HepG2 (cell line): ENCODE measurements around the gene SIT1. TPM values are rescaled to one million over a fixed set of nuclear protein-coding genes. Genes with fewer than 3 reads are reported as not detected.
A peak's percentile ranks its signal among the peaks of the same experiment; 100 is the strongest.

ENCODE experiments used
- ARNTL ChIP-seq: sonication (generic); formaldehyde crosslinking; IDR thresholded peaks from 2 replicates; pipeline ENCODE4 v1.4.0; 2020; ENCODE audit warnings: mild to moderate bottlenecking, missing genetic modification reagents
- ATF7-NPFF ChIP-seq: sonication (generic); formaldehyde crosslinking; IDR thresholded peaks from 2 replicates; pipeline ENCODE4 v1.8.1; 2023; ENCODE audit warnings: mild to moderate bottlenecking, low read depth, missing genetic modification reagents, moderate library complexity
- ELF1 ChIP-seq: sonication (generic); formaldehyde crosslinking; IDR thresholded peaks from 2 replicates; pipeline ENCODE4 v1.4.0; 2020; ENCODE audit warnings: missing genetic modification reagents
- HOMEZ ChIP-seq: IDR thresholded peaks from 2 replicates; pipeline ENCODE4 v1.6.1; 2016; ENCODE audit warnings: low read depth
- KAT7 ChIP-seq: IDR thresholded peaks from 2 replicates; pipeline ENCODE4 v1.6.1; 2018; ENCODE audit warnings: borderline replicate concordance, missing compliant biosample characterization
- MAX ChIP-seq: IDR thresholded peaks from 2 replicates; pipeline ENCODE4 v1.6.1; 2012; ENCODE audit warnings: inconsistent platforms
- MYPOP ChIP-seq: sonication (generic); formaldehyde crosslinking; IDR thresholded peaks from 2 replicates; pipeline ENCODE4 v1.8.1; 2023; ENCODE audit warnings: mild to moderate bottlenecking, moderate library complexity, missing genetic modification reagents
- NFE2L2 ChIP-seq: fragments of 150-350 bp; IDR thresholded peaks from 2 replicates; pipeline ENCODE4 v1.6.1; 2014; ENCODE audit warnings: low read length
- RFX1 ChIP-seq: fragments of 450-650 bp; IDR thresholded peaks from 2 replicates; pipeline ENCODE4 v1.6.1; 2017
- TSC22D2 ChIP-seq: sonication (generic); formaldehyde crosslinking; IDR thresholded peaks from 2 replicates; pipeline ENCODE4 v1.5.1; 2020; ENCODE audit warnings: missing genetic modification reagents, mild to moderate bottlenecking, borderline replicate concordance
- ZFP36 ChIP-seq: fragments of 150-350 bp; IDR thresholded peaks from 2 replicates; pipeline ENCODE4 v1.6.1; 2018; ENCODE audit warnings: borderline replicate concordance, low read length, low read depth; ENCODE audit not compliant: partially characterized antibody
- ZFP36L1 ChIP-seq: sonication (generic); formaldehyde crosslinking; IDR thresholded peaks from 2 replicates; pipeline ENCODE4 v1.8.0; 2022; ENCODE audit warnings: mild to moderate bottlenecking, missing genetic modification reagents, moderate library complexity
- ZFP82 ChIP-seq: sonication (generic); formaldehyde crosslinking; IDR thresholded peaks from 2 replicates; pipeline ENCODE4 v1.5.1; 2020; ENCODE audit warnings: mild to moderate bottlenecking, missing genetic modification reagents, borderline replicate concordance
- ZMYM4 ChIP-seq: sonication (generic); formaldehyde crosslinking; IDR thresholded peaks from 2 replicates; pipeline ENCODE4 v1.8.1; 2023; ENCODE audit warnings: mild to moderate bottlenecking, missing genetic modification reagents
- ZNF224 ChIP-seq: sonication (generic); formaldehyde crosslinking; IDR thresholded peaks from 2 replicates; pipeline ENCODE4 v1.5.0; 2020; ENCODE audit warnings: mild to moderate bottlenecking, missing genetic modification reagents
- ZNF234 ChIP-seq: sonication (generic); formaldehyde crosslinking; conservative IDR thresholded peaks from 2 replicates; pipeline ENCODE4 v1.5.1; 2020; ENCODE audit warnings: mild to moderate bottlenecking, missing genetic modification reagents
- ZNF280D ChIP-seq: sonication (generic); formaldehyde crosslinking; IDR thresholded peaks from 2 replicates; pipeline ENCODE4 v1.5.1; 2020; ENCODE audit warnings: mild to moderate bottlenecking, missing genetic modification reagents
- ZNF350 ChIP-seq: sonication (generic); formaldehyde crosslinking; IDR thresholded peaks from 2 replicates; pipeline ENCODE4 v1.4.0; 2020; ENCODE audit warnings: mild to moderate bottlenecking, low read depth, missing genetic modification reagents, borderline replicate concordance
- ZNF562 ChIP-seq: sonication (generic); formaldehyde crosslinking; IDR thresholded peaks from 2 replicates; pipeline ENCODE4 v1.8.0; 2022; ENCODE audit warnings: missing genetic modification reagents, borderline replicate concordance
- ZNF704 ChIP-seq: sonication (generic); formaldehyde crosslinking; IDR thresholded peaks from 2 replicates; pipeline ENCODE4 v1.8.1; 2023; ENCODE audit warnings: mild to moderate bottlenecking, inconsistent platforms, moderate library complexity, missing genetic modification reagents, borderline replicate concordance
- ZNF878 ChIP-seq: sonication (generic); formaldehyde crosslinking; IDR thresholded peaks from 2 replicates; pipeline ENCODE4 v1.8.1; 2023; ENCODE audit warnings: mild to moderate bottlenecking, missing genetic modification reagents, moderate library complexity
- ZSCAN12 ChIP-seq: sonication (generic); formaldehyde crosslinking; IDR thresholded peaks from 2 replicates; pipeline ENCODE4 v1.9.0; 2021; ENCODE audit warnings: mild to moderate bottlenecking, missing genetic modification reagents
- polyA plus RNA-seq, 8 experiments: library from polyadenylated mRNA; depleted of rRNA in 3 of 8; stranded (reverse) in 7 of 8; unstranded in 1 of 8; fragments of >200 nt; fragmentation: Illumina TruSeq in 4 of 8; extraction: Trizol in 4 of 8; gene quantifications; 2 replicates each; pipeline versions ENCODE4 v1.2.1 to v1.2.3, GENCODE V29; 2011 to 2016; ENCODE audit warnings: low read depth in 4 of 8, missing spikeins in 1 of 8, mixed read lengths in 1 of 8; ENCODE audit not compliant: insufficient read depth in 1 of 8
- total RNA-seq, 5 experiments: library from RNA; depleted of rRNA; stranded (reverse); fragments of >200 nt; fragmentation: Illumina TruSeq; extraction: Trizol; gene quantifications; 2 replicates each; pipeline ENCODE4 v1.2.3, GENCODE V29; 2016; ENCODE audit warnings: low read depth in 1 of 5

Gene SIT1
- total and polyA plus RNA-seq, 2 of the 13 experiments (the other 11 are each of a cell fraction or from before 2014, with no cell fraction given), result 0.09 to 6.7 TPM

- no peak for TF ChIP-seq ZNF234 (CRISPR knock-in tag)
- no peak for TF ChIP-seq ATF7-NPFF (CRISPR knock-in tag)
- no peak for TF ChIP-seq ZFP36
- peak; percentile 67; the same call in 1 of the 2 replicates for TF ChIP-seq ZNF704 (CRISPR knock-in tag)
- peak; percentile 73 for TF ChIP-seq MAX
- TF ChIP-seq ZNF878 (CRISPR knock-in tag), result no peak
- TF ChIP-seq ZNF350 (CRISPR knock-in tag), result peak; percentile 88; the same call in 1 of the 2 replicates
- TF ChIP-seq ELF1 (CRISPR knock-in tag), result peak; percentile 98
- peak; percentile 43; the same call in 1 of the 2 replicates for TF ChIP-seq NFE2L2
- TF ChIP-seq ZNF280D (CRISPR knock-in tag), result no peak
- TF ChIP-seq ZNF562 (CRISPR knock-in tag), result no peak
- TF ChIP-seq KAT7, result peak; percentile 79; the same call in 1 of the 2 replicates
- no peak for TF ChIP-seq ZNF224 (CRISPR knock-in tag)
- peak; percentile 100 for TF ChIP-seq ZMYM4 (CRISPR knock-in tag)
- no peak for TF ChIP-seq ZFP82 (CRISPR knock-in tag)
- peak; percentile 84 for TF ChIP-seq ARNTL (CRISPR knock-in tag)
- TF ChIP-seq ZFP36L1 (CRISPR knock-in tag), result no peak; the same call in none of the 2 replicates
- no peak for TF ChIP-seq ZSCAN12
- no peak for TF ChIP-seq RFX1
- TF ChIP-seq TSC22D2, result no peak
- peak; percentile 90 for TF ChIP-seq MYPOP (CRISPR knock-in tag)
- TF ChIP-seq HOMEZ, result peak; percentile 99
These were observed 46.6 kb downstream of the SIT1 start (continued) for GRCh38 chr9:35603986-35604577.
